Lower leg skin (tissue), 4 donors: Measurements from ENCODE around the gene GPR26. TPM values are rescaled to one million over a fixed set of nuclear protein-coding genes. Genes with fewer than 3 reads are reported as not detected.
"Not testable (repeated sequence)": the region's sequence is repeated elsewhere in the genome, so short reads cannot be mapped to it uniquely, and the experiment has no call there.

ENCODE experiments used
- DNase-seq, 2 donors: peaks; one replicate each; pipeline ENCODE4 v3.0.0-alpha.2; 2019; ENCODE audit warnings: low spot score in 2 of 2
- H3K4me3 ChIP-seq: fragments of 200-600 bp; sonication (generic); 2 replicates; pipeline ENCODE4 v1.5.1; 2017; ENCODE audit warnings: mild to moderate bottlenecking, low read depth; ENCODE audit not compliant: poor library complexity, severe bottlenecking
- CTCF ChIP-seq, 3 donors: fragments of 450-650 bp; IDR thresholded peaks; one replicate each; pipeline ENCODE4 v1.5.1; 2016; ENCODE audit warnings: antibody characterized with exemption in 3 of 3, mild to moderate bottlenecking in 3 of 3, moderate library complexity in 2 of 3
- POLR2A ChIP-seq, 2 donors: fragments of 450-650 bp; IDR thresholded peaks; one replicate each; pipeline ENCODE4 v1.6.1; 2016 to 2017; ENCODE audit warnings: antibody characterized with exemption in 2 of 2, mild to moderate bottlenecking in 1 of 2, moderate library complexity in 1 of 2
- WGBS, 2 donors: methylation state at CpG; one replicate each; pipeline ENCODE4 v1.1.5; 2018; 5-methylcytosine and 5-hydroxymethylcytosine counted together
- intact Hi-C: fragments of 100-400 bp; cut with DNase I; formaldehyde crosslinking; loops from one replicate; pipeline ENCODE4 v1.15.0; 2023; ENCODE audit warnings: low total_unique reads
- total RNA-seq, 4 donors: library from RNA; depleted of rRNA; stranded (reverse); fragments of >200 nt; gene quantifications; one replicate each; pipeline ENCODE4 v1.1.0, GENCODE V29; 2016

GPR26 gene
- total RNA-seq, 4 donors from 2014 or later = not detected

GRCh38 chr10:123724747-123725146 lies 58.6 kb downstream of the GPR26 start:
- no peak overlapping the region for H3K4me3 ChIP-seq
- 89 to 93% methylated on average over 12 of the region's 12 CpGs for WGBS, 2 donors
- no peak for TF ChIP-seq POLR2A (IDR thresholded peaks at IDR 0.05)
- TF ChIP-seq CTCF (IDR thresholded peaks at IDR 0.05) = no peak
- peak in 1 of 2 donors; percentile 52 for DNase-seq
- intact Hi-C loops = loop anchor here (5.0 kb wide), 1 partner anchor 853 kb away; no protein-coding TSS in a partner anchor

GRCh38 chr10:123726381-123726780 lies 60.2 kb downstream of the GPR26 start:
- no peak overlapping the region for H3K4me3 ChIP-seq
- intact Hi-C loops = loop anchor here (5.0 kb wide), 1 partner anchor 851 kb away; no protein-coding TSS in a partner anchor
- TF ChIP-seq CTCF (IDR thresholded peaks at IDR 0.05) (no peak), POLR2A (IDR thresholded peaks at IDR 0.05) (no peak)
- DNase-seq = no peak
- 60 to 84% methylated on average over 3 of the region's 3 CpGs for WGBS, 2 donors

- intact Hi-C loops = loop anchor here (5.0 kb wide), 1 partner anchor 850 kb away; no protein-coding TSS in a partner anchor
- H3K4me3 ChIP-seq = no peak overlapping the region
- peak in 1 of 2 donors; percentile 64 for DNase-seq
- 52 to 85% methylated on average over 2 of the region's 2 CpGs for WGBS, 2 donors
- TF ChIP-seq CTCF (IDR thresholded peaks at IDR 0.05) (no peak), POLR2A (IDR thresholded peaks at IDR 0.05) (no peak)
These were observed 60.7 kb downstream of the GPR26 start for GRCh38 chr10:123726836-123727235.

- intact Hi-C loops = loop anchor here (5.0 kb wide), 1 partner anchor 848 kb away; no protein-coding TSS in a partner anchor
- 67 to 69% methylated on average over 6 of the region's 6 CpGs for WGBS, 2 donors
- TF ChIP-seq CTCF (IDR thresholded peaks at IDR 0.05) = no peak
- no peak for TF ChIP-seq POLR2A (IDR thresholded peaks at IDR 0.05)
These were observed 63.4 kb downstream of the GPR26 start for GRCh38 chr10:123729523-123729922.

GRCh38 chr10:123736917-123737316 lies 70.8 kb downstream of the GPR26 start:
- intact Hi-C loops, H3K4me3 ChIP-seq: not testable (repeated sequence)
- WGBS, 2 donors = 71 to 91% methylated on average over 4 of the region's 4 CpGs
- DNase-seq = peak in 1 of 2 donors; percentile 13

More at GRCh38 chr10:123729523-123729922, 63.4 kb downstream of the GPR26 start:
- DNase-seq = peak in 1 of 2 donors; percentile 7
- H3K4me3 ChIP-seq = no peak overlapping the region

GRCh38 chr10:123741146-123741545 lies 75.0 kb downstream of the GPR26 start:
- WGBS, 2 donors = 79 to 84% methylated on average over 7 of the region's 7 CpGs
- no peak overlapping the region for H3K4me3 ChIP-seq
- DNase-seq = peak in 1 of 2 donors; percentile 53
- no peak for TF ChIP-seq POLR2A (IDR thresholded peaks at IDR 0.05)
- no peak for TF ChIP-seq CTCF (IDR thresholded peaks at IDR 0.05)
- intact Hi-C loops = no loop called here
